Upper lobe of left lung (tissue), 6 donors: Measurements from ENCODE around the gene SPEF2. TPM values are rescaled to one million over a fixed set of nuclear protein-coding genes. Genes with fewer than 3 reads are reported as not detected.

Source experiments
- ATAC-seq, 2 donors: fragments of 200-7000 bp; cut with Tn5 transposase; one replicate each; pipeline ENCODE4 v1.9.1; 2022; ENCODE audit warnings: mild to moderate bottlenecking in 2 of 2, moderate library complexity in 2 of 2; ENCODE audit not compliant: low FRiP score in 2 of 2
- DNase-seq, 2 donors: peaks; one replicate each; pipeline ENCODE4 v3.0.0-alpha.2; 2019 to 2020
- H3K27ac ChIP-seq, 4 donors: fragments of 200-600 bp; sonication (generic); one replicate each; pipeline ENCODE4 v1.5.1; 2016 to 2019
- H3K27me3 ChIP-seq, 4 donors: fragments of 200-600 bp; sonication (generic); one replicate each; pipeline ENCODE4 v1.5.1; 2017 to 2019
- H3K36me3 ChIP-seq, 4 donors: fragments of 200-600 bp; sonication (generic); one replicate each; pipeline ENCODE4 v1.5.1; 2016 to 2019
- H3K4me1 ChIP-seq, 4 donors: fragments of 200-600 bp; sonication (generic); one replicate each; pipeline ENCODE4 v1.5.1; 2018 to 2019
- H3K4me3 ChIP-seq, 4 donors: fragments of 200-600 bp; sonication (generic); one replicate each; pipeline ENCODE4 v1.5.1; 2017 to 2019; ENCODE audit warnings: mild to moderate bottlenecking in 2 of 4, moderate library complexity in 1 of 4
- H3K9me3 ChIP-seq, 4 donors: fragments of 200-600 bp; sonication (generic); one replicate each; pipeline ENCODE4 v1.5.1; 2018 to 2019
- EP300 ChIP-seq, 4 donors: sonication (generic); formaldehyde crosslinking; IDR thresholded peaks; one replicate each; pipeline ENCODE4 v1.5.1; 2017; ENCODE audit warnings: antibody characterized with exemption in 4 of 4, control low read depth in 2 of 4
- POLR2A ChIP-seq, 4 donors: fragments of 450-650 bp; IDR thresholded peaks; one replicate each; pipeline ENCODE4 v1.5.1; 2016 to 2017; ENCODE audit warnings: antibody characterized with exemption in 4 of 4, mild to moderate bottlenecking in 2 of 4
- POLR2AphosphoS5 ChIP-seq, 2 donors: sonication (generic); formaldehyde crosslinking; IDR thresholded peaks; one replicate each; pipeline ENCODE4 v1.5.1; 2017; ENCODE audit warnings: antibody characterized with exemption in 2 of 2
- WGBS, 2 donors: methylation state at CpG; one replicate each; pipeline ENCODE4 v1.1.5; 2017 to 2018; 5-methylcytosine and 5-hydroxymethylcytosine counted together
- total RNA-seq, 6 donors: library from RNA; depleted of rRNA in 4 of 6; stranded (reverse); fragments of >200 nt in 4 of 6; gene quantifications; one replicate each; pipeline versions ENCODE4 v1.1.0 to v1.2.1, GENCODE V29; 2016 to 2021
- TF ChIP-seq, protein P1 (sequence below), 6 experiments: fragments of 450-650 bp in 4 of 6; fragments of 200-600 bp in 2 of 6; sonication (generic) in 2 of 6; IDR thresholded peaks; one replicate each; pipeline ENCODE4 v1.5.1; 2016 to 2019; ENCODE audit warnings: antibody characterized with exemption in 6 of 6
- donor health status: DM: no; HTN: no; CAD: no; lungs with moderate emphysema.
- donor health status: DM: no; HTN: yes; CAD: no; lungs with severe emphysema.

SPEF2 gene
- total RNA-seq, 6 donors from 2014 or later: 6.6 to 95.3 (median 13.9) TPM

DNA sequence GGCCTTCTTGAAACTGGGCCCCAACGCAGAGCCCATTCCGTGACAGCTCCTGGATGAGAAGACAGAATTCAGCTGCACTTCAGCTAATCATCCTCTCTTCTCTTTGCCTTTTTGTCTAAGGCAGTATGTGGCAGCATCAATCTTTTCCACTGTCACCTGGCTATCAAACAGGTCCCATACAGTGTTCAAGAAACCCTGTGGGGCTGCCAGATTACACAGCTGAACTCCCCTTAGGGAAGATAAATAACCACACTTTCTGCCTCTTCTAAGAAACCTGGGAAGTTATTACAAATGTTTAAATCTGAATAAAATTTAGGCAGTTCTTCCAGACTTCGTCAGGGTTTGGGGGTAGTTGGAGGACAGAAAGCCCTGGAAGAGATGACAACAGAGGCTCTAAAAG is 61.0 kb downstream of the SPEF2 start:
- 86 to 88% methylated on average over 3 of the region's 3 CpGs for WGBS, 2 donors
- H3K36me3 ChIP-seq: no peaks in the 10 kb centered on the region
- DNase-seq (no peak), ATAC-seq (no peak)
- H3K4me3 ChIP-seq: no peak overlapping the region
- no peaks in the 10 kb centered on the region for H3K9me3 ChIP-seq
- no peak overlapping the region for H3K27ac ChIP-seq
- peaks cover 0 to 7% (median 0%) of the 10 kb centered on the region in 4 donors for H3K4me1 ChIP-seq
- TF ChIP-seq EP300 (IDR thresholded peaks at IDR 0.05) (no peak), POLR2A (IDR thresholded peaks at IDR 0.05) (no peak), POLR2AphosphoS5 (IDR thresholded peaks at IDR 0.05) (no peak)
- TF ChIP-seq, protein P1, sequence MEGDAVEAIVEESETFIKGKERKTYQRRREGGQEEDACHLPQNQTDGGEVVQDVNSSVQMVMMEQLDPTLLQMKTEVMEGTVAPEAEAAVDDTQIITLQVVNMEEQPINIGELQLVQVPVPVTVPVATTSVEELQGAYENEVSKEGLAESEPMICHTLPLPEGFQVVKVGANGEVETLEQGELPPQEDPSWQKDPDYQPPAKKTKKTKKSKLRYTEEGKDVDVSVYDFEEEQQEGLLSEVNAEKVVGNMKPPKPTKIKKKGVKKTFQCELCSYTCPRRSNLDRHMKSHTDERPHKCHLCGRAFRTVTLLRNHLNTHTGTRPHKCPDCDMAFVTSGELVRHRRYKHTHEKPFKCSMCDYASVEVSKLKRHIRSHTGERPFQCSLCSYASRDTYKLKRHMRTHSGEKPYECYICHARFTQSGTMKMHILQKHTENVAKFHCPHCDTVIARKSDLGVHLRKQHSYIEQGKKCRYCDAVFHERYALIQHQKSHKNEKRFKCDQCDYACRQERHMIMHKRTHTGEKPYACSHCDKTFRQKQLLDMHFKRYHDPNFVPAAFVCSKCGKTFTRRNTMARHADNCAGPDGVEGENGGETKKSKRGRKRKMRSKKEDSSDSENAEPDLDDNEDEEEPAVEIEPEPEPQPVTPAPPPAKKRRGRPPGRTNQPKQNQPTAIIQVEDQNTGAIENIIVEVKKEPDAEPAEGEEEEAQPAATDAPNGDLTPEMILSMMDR (IDR thresholded peaks at IDR 0.05): no peak
- H3K27me3 ChIP-seq: no peaks in the 10 kb centered on the region

DNA sequence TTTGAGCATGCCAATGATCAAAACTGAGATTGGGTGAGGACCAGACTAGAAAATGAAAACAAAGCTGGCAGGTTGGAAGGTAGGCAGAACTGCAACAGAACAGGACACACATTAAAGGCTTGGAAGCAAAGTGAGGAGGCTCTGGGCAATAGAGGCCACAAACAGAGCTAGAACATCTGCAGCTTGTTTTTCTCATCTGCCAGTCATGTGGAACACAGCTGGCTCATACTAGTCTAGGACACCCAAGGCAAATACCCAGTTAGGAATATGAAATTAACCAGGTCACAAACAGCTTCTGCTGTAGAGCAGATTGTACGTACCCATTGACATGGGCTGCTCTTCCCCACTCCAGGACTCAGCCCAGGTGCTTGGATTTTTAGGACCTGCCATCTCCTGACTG is 61.7 kb downstream of the SPEF2 start:
- no peak for ATAC-seq
- TF ChIP-seq, protein P1 (IDR thresholded peaks at IDR 0.05): no peak
- TF ChIP-seq POLR2A (IDR thresholded peaks at IDR 0.05): no peak
- TF ChIP-seq POLR2AphosphoS5 (IDR thresholded peaks at IDR 0.05): no peak
- TF ChIP-seq EP300 (IDR thresholded peaks at IDR 0.05): no peak

DNA sequence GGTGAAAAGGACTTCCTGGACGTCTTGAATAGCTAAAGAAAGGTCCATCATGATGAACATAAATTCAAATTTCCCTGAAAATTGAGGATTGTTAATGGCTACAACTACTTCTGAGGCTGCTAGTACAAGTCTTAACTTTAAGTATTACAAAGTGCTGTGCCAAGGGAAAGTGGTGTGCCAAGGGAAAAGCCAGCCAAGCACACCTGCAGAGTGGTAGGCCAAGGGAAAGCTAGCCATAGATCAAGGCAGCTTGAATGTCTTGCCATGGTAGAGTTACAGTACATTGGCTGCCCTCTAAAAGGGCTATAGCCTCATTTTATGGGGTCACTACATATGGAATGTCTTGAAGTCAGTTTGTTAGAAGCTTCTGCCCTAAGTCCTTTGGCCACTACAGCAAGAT is 64.2 kb downstream of the SPEF2 start:
- peaks cover 0 to 7% (median 0%) of the 10 kb centered on the region in 4 donors for H3K4me1 ChIP-seq
- ATAC-seq (no peak), DNase-seq (no peak)
- no peaks in the 10 kb centered on the region for H3K36me3 ChIP-seq
- 71 to 81% methylated on average over 1 of the region's 1 CpG for WGBS, 2 donors
- H3K9me3 ChIP-seq: no peaks in the 10 kb centered on the region
- no peak overlapping the region for H3K4me3 ChIP-seq
- TF ChIP-seq POLR2A (IDR thresholded peaks at IDR 0.05) (no peak), EP300 (IDR thresholded peaks at IDR 0.05) (no peak), POLR2AphosphoS5 (IDR thresholded peaks at IDR 0.05) (no peak)
- TF ChIP-seq, protein P1 (IDR thresholded peaks at IDR 0.05): no peak
- no peaks in the 10 kb centered on the region for H3K27me3 ChIP-seq
- H3K27ac ChIP-seq: no peak overlapping the region

More for the DNA sequence above, 61.7 kb downstream of the SPEF2 start:
- Histone ChIP-seq H3K4me1 (peaks cover 0 to 7% (median 0%) of the 10 kb centered on the region in 4 donors), H3K36me3 (no peaks in the 10 kb centered on the region), H3K27me3 (no peaks in the 10 kb centered on the region), H3K4me3 (no peak overlapping the region), H3K9me3 (no peaks in the 10 kb centered on the region), H3K27ac (peak overlapping the region in 1 of 4 donors; percentile 20)
- 93 to 100% methylated on average over 1 of the region's 1 CpG for WGBS, 2 donors
- no peak for DNase-seq

DNA sequence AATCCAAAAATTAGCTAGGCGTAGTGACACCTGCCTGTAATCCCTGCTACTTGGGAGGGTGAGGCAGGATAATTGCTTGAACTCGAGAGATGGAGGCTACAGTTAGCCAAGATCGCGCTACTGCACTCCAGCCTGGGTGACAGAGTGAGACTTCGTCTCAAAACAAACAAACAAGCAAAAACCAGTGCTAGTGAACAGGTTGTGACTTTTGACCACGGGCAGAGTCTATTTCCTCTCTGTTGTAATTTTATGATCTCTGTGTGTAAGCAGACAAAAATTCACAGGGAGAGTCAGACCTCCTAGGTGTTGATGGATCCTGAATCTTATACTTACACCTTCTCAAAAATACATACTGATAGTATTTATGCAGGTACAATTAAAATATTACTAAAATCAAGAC is 65.8 kb downstream of the SPEF2 start:
- Histone ChIP-seq H3K4me1 (peaks cover 0 to 7% (median 0%) of the 10 kb centered on the region in 4 donors), H3K27me3 (no peaks in the 10 kb centered on the region), H3K9me3 (no peaks in the 10 kb centered on the region), H3K36me3 (no peaks in the 10 kb centered on the region), H3K4me3 (no peak overlapping the region), H3K27ac (no peak overlapping the region)
- no peak for ATAC-seq
- TF ChIP-seq POLR2AphosphoS5 (IDR thresholded peaks at IDR 0.05) (no peak), POLR2A (IDR thresholded peaks at IDR 0.05) (no peak), EP300 (IDR thresholded peaks at IDR 0.05) (no peak)
- TF ChIP-seq, protein P1 (IDR thresholded peaks at IDR 0.05): no peak
- no peak for DNase-seq
- WGBS, 2 donors: 87 to 88% methylated on average over 4 to 6 of the region's 6 CpGs

DNA sequence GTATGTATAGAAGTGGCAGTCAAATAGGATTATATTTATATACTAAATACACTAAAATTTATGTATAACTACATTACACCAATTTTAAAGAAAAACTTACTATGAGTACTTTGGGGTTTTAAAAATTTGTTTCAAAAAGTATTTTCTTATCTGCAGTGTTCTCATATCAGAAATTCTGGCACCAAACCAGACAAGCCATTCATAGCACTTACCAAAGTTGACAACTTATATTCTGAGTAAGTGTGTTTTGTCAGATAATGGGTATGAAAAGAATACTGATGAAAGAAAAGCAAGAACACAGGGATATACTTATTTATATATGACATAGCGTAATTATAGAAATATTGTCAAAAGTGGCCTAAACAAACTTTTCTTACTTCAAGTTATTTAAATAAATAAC is 67.5 kb downstream of the SPEF2 start:
- no peak for TF ChIP-seq EP300 (IDR thresholded peaks at IDR 0.05)
- TF ChIP-seq, protein P1 (IDR thresholded peaks at IDR 0.05): no peak
- TF ChIP-seq POLR2AphosphoS5 (IDR thresholded peaks at IDR 0.05): no peak
- no peak for TF ChIP-seq POLR2A (IDR thresholded peaks at IDR 0.05)
- H3K27ac ChIP-seq: no peak overlapping the region
- 67 to 69% methylated on average over 1 of the region's 1 CpG for WGBS, 2 donors
- DNase-seq (no peak), ATAC-seq (no peak)
- H3K36me3 ChIP-seq: no peaks in the 10 kb centered on the region
- no peaks in the 10 kb centered on the region for H3K9me3 ChIP-seq
- H3K27me3 ChIP-seq: no peaks in the 10 kb centered on the region
- no peaks in the 10 kb centered on the region for H3K4me1 ChIP-seq
- H3K4me3 ChIP-seq: no peak overlapping the region
